WTC11 (cell line): ENCODE measurements around the gene FAM50A. TPM values are rescaled to one million over a fixed set of nuclear protein-coding genes. Genes with fewer than 3 reads are reported as not detected.

Experiments used
- ATAC-seq: fragments of 200-7000 bp; cut with Tn5 transposase; 2 replicates; pipeline ENCODE4 v1.10.0; 2021; ENCODE audit warnings: mild to moderate bottlenecking, moderate library complexity
- CTCF ChIA-PET: fragments of 300-600 bp; sonication (Branson Sonifier 250); formaldehyde crosslinking; loops from one replicate; lab custom pipeline; 2021; ENCODE audit warnings: antibody characterized with exemption; lab: Charles Lee
- POLR2A ChIA-PET: fragments of 350-600 bp; sonication (Branson Sonifier 250); formaldehyde crosslinking; loops from one replicate; lab custom pipeline; 2021; ENCODE audit warnings: antibody characterized with exemption; lab: Charles Lee
- DNase-seq: peaks from one replicate; pipeline ENCODE4 v3.0.0; 2021; ENCODE audit warnings: low spot score
- H3K27ac Mint-ChIP-seq: 2 replicates; pipeline ENCODE4 v1.8.0; 2021; ENCODE audit warnings: mixed read lengths
- H3K27me3 Mint-ChIP-seq: 2 replicates; pipeline ENCODE4 v1.8.0; 2021; ENCODE audit warnings: low read depth, mild to moderate bottlenecking, moderate library complexity, mixed read lengths
- H3K36me3 Mint-ChIP-seq: 2 replicates; pipeline ENCODE4 v1.8.0; 2021; ENCODE audit warnings: mixed read lengths
- H3K4me1 Mint-ChIP-seq: 2 replicates; pipeline ENCODE4 v1.8.0; 2022; ENCODE audit warnings: mixed read lengths
- H3K4me3 Mint-ChIP-seq: 2 replicates; pipeline ENCODE4 v1.8.0; 2021; ENCODE audit warnings: mild to moderate bottlenecking, moderate library complexity, mixed read lengths
- H3K9me3 Mint-ChIP-seq: 2 replicates; pipeline ENCODE4 v1.8.0; 2021; ENCODE audit warnings: mixed read lengths
- CREM ChIP-seq: sonication (generic); formaldehyde crosslinking; IDR thresholded peaks from 2 replicates; pipeline ENCODE4 v1.8.1; 2022; ENCODE audit warnings: mild to moderate bottlenecking, missing genetic modification reagents, moderate library complexity
- E2F1 ChIP-seq: sonication (generic); formaldehyde crosslinking; IDR thresholded peaks from 2 replicates; pipeline ENCODE4 v1.8.0; 2022; ENCODE audit warnings: mild to moderate bottlenecking, missing genetic modification reagents
- ERG ChIP-seq: fragments of 250-450 bp; sonication (Bioruptor Pico); IDR thresholded peaks from 2 replicates; pipeline ENCODE4 v1.8.0; 2021; ENCODE audit warnings: mild to moderate bottlenecking
- FOXK1 ChIP-seq: sonication (generic); formaldehyde crosslinking; IDR thresholded peaks from 2 replicates; pipeline ENCODE4 v1.8.0; 2022; ENCODE audit warnings: mild to moderate bottlenecking, moderate library complexity, missing genetic modification reagents
- GRHL2 ChIP-seq: fragments of 250-450 bp; sonication (Bioruptor Pico); IDR thresholded peaks from 2 replicates; pipeline ENCODE4 v1.8.0; 2022; ENCODE audit warnings: mild to moderate bottlenecking, moderate library complexity; ENCODE audit not compliant: insufficient replicate concordance, severe bottlenecking
- GTF2I ChIP-seq: fragments of 250-450 bp; sonication (Bioruptor Pico); conservative IDR thresholded peaks from 2 replicates; pipeline ENCODE4 v1.4.0; 2021; ENCODE audit warnings: mild to moderate bottlenecking
- NFE2L1 ChIP-seq: sonication (generic); formaldehyde crosslinking; IDR thresholded peaks from 2 replicates; pipeline ENCODE4 v1.8.1; 2023; ENCODE audit warnings: missing genetic modification reagents
- SMAD3 ChIP-seq: sonication (generic); formaldehyde crosslinking; IDR thresholded peaks from 2 replicates; pipeline ENCODE4 v1.8.0; 2022; ENCODE audit warnings: missing genetic modification reagents, mild to moderate bottlenecking, borderline replicate concordance
- TP53 ChIP-seq: sonication (generic); formaldehyde crosslinking; IDR thresholded peaks from 2 replicates; pipeline ENCODE4 v1.8.1; 2023; ENCODE audit warnings: mild to moderate bottlenecking, missing genetic modification reagents
- ZBTB21 ChIP-seq: sonication (generic); formaldehyde crosslinking; IDR thresholded peaks from 2 replicates; pipeline ENCODE4 v1.8.1; 2023; ENCODE audit warnings: mild to moderate bottlenecking, missing genetic modification reagents, borderline replicate concordance
- ZNF317 ChIP-seq: sonication (generic); formaldehyde crosslinking; IDR thresholded peaks from 2 replicates; pipeline ENCODE4 v1.8.1; 2023; ENCODE audit warnings: low read depth, mild to moderate bottlenecking, moderate library complexity, missing genetic modification reagents, borderline replicate concordance
- ZNF396 ChIP-seq: fragments of 250-450 bp; sonication (Bioruptor Pico); IDR thresholded peaks from 2 replicates; pipeline ENCODE4 v1.8.0; 2021; ENCODE audit warnings: mild to moderate bottlenecking, moderate library complexity, borderline replicate concordance
- ZNF416 ChIP-seq: fragments of 250-450 bp; sonication (Bioruptor Pico); IDR thresholded peaks from 2 replicates; pipeline ENCODE4 v1.9.0; 2021; ENCODE audit warnings: mild to moderate bottlenecking, inconsistent platforms
- total RNA-seq: library from RNA; stranded (reverse); gene quantifications from 3 replicates; pipeline ENCODE4 v1.2.3, GENCODE V29; 2021
- TF ChIP-seq, protein P1 (sequence below): sonication (generic); formaldehyde crosslinking; IDR thresholded peaks from 2 replicates; pipeline ENCODE4 v1.8.0; 2022; ENCODE audit warnings: mild to moderate bottlenecking, missing genetic modification reagents
- TF ChIP-seq, protein P2 (sequence below): sonication (generic); formaldehyde crosslinking; IDR thresholded peaks from 2 replicates; pipeline ENCODE4 v1.8.0; 2022; ENCODE audit warnings: missing genetic modification reagents
- TF ChIP-seq, protein P3 (sequence below): sonication (generic); formaldehyde crosslinking; IDR thresholded peaks from 2 replicates; pipeline ENCODE4 v1.8.1; 2022; ENCODE audit warnings: low read depth, mild to moderate bottlenecking, moderate library complexity, missing genetic modification reagents, borderline replicate concordance
- TF ChIP-seq, protein P4 (sequence below): sonication (generic); formaldehyde crosslinking; IDR thresholded peaks from 2 replicates; pipeline ENCODE4 v1.8.1; 2023; ENCODE audit warnings: mild to moderate bottlenecking, missing genetic modification reagents, moderate library complexity
- TF ChIP-seq, protein P5 (sequence below): sonication (generic); formaldehyde crosslinking; conservative IDR thresholded peaks from 2 replicates; pipeline ENCODE4 v1.8.1; 2023; ENCODE audit warnings: mild to moderate bottlenecking, low read depth, missing genetic modification reagents, moderate library complexity

The FAM50A gene
- total RNA-seq, 1 experiment from 2014 or later: 50.2 TPM

- no peak for TF ChIP-seq ERG (CRISPR knock-in tag)
These were observed 4.1 kb upstream of the FAM50A start (continued) for GRCh38 chrX:154439841-154440240.

GRCh38 chrX:154440623-154441357 is 3.2 kb upstream of the FAM50A start:
- ATAC-seq (no peak), DNase-seq (no peak)
- Mint-ChIP-seq H3K9me3 (no peaks in the 10 kb centered on the region), H3K27ac (no peak overlapping the region), H3K4me1 (peaks cover 11% of the 10 kb centered on the region), H3K36me3 (peaks cover 15% of the 10 kb centered on the region), H3K27me3 (no peaks in the 10 kb centered on the region), H3K4me3 (no peak overlapping the region)
- CTCF ChIA-PET: no interaction called here
- POLR2A ChIA-PET: interaction anchor here (0.9 kb wide), 1 partner anchor 94 kb away, joined by 3 read pairs; no protein-coding TSS in a partner anchor
- TF ChIP-seq GTF2I (CRISPR knock-in tag) (no peak), ZNF416 (CRISPR knock-in tag) (no peak), ZBTB21 (CRISPR knock-in tag) (no peak), GRHL2 (CRISPR knock-in tag) (no peak), SMAD3 (CRISPR knock-in tag) (no peak), CREM (CRISPR knock-in tag) (no peak), TP53 (CRISPR knock-in tag) (no peak), ZNF396 (CRISPR knock-in tag) (no peak), E2F1 (CRISPR knock-in tag) (no peak), NFE2L1 (CRISPR knock-in tag) (no peak), FOXK1 (CRISPR knock-in tag) (no peak), ZNF317 (CRISPR knock-in tag) (no peak)
- TF ChIP-seq, protein P1, sequence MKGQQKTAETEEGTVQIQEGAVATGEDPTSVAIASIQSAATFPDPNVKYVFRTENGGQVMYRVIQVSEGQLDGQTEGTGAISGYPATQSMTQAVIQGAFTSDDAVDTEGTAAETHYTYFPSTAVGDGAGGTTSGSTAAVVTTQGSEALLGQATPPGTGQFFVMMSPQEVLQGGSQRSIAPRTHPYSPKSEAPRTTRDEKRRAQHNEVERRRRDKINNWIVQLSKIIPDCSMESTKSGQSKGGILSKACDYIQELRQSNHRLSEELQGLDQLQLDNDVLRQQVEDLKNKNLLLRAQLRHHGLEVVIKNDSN (CRISPR knock-in tag): no peak
- TF ChIP-seq, protein P2, sequence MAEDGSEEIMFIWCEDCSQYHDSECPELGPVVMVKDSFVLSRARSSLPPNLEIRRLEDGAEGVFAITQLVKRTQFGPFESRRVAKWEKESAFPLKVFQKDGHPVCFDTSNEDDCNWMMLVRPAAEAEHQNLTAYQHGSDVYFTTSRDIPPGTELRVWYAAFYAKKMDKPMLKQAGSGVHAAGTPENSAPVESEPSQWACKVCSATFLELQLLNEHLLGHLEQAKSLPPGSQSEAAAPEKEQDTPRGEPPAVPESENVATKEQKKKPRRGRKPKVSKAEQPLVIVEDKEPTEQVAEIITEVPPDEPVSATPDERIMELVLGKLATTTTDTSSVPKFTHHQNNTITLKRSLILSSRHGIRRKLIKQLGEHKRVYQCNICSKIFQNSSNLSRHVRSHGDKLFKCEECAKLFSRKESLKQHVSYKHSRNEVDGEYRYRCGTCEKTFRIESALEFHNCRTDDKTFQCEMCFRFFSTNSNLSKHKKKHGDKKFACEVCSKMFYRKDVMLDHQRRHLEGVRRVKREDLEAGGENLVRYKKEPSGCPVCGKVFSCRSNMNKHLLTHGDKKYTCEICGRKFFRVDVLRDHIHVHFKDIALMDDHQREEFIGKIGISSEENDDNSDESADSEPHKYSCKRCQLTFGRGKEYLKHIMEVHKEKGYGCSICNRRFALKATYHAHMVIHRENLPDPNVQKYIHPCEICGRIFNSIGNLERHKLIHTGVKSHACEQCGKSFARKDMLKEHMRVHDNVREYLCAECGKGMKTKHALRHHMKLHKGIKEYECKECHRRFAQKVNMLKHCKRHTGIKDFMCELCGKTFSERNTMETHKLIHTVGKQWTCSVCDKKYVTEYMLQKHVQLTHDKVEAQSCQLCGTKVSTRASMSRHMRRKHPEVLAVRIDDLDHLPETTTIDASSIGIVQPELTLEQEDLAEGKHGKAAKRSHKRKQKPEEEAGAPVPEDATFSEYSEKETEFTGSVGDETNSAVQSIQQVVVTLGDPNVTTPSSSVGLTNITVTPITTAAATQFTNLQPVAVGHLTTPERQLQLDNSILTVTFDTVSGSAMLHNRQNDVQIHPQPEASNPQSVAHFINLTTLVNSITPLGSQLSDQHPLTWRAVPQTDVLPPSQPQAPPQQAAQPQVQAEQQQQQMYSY (CRISPR knock-in tag): no peak
- TF ChIP-seq, protein P3, sequence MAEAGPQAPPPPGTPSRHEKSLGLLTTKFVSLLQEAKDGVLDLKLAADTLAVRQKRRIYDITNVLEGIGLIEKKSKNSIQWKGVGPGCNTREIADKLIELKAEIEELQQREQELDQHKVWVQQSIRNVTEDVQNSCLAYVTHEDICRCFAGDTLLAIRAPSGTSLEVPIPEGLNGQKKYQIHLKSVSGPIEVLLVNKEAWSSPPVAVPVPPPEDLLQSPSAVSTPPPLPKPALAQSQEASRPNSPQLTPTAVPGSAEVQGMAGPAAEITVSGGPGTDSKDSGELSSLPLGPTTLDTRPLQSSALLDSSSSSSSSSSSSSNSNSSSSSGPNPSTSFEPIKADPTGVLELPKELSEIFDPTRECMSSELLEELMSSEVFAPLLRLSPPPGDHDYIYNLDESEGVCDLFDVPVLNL: no peak
- TF ChIP-seq, protein P4, sequence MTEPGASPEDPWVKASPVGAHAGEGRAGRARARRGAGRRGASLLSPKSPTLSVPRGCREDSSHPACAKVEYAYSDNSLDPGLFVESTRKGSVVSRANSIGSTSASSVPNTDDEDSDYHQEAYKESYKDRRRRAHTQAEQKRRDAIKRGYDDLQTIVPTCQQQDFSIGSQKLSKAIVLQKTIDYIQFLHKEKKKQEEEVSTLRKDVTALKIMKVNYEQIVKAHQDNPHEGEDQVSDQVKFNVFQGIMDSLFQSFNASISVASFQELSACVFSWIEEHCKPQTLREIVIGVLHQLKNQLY: no peak
- TF ChIP-seq, protein P5, sequence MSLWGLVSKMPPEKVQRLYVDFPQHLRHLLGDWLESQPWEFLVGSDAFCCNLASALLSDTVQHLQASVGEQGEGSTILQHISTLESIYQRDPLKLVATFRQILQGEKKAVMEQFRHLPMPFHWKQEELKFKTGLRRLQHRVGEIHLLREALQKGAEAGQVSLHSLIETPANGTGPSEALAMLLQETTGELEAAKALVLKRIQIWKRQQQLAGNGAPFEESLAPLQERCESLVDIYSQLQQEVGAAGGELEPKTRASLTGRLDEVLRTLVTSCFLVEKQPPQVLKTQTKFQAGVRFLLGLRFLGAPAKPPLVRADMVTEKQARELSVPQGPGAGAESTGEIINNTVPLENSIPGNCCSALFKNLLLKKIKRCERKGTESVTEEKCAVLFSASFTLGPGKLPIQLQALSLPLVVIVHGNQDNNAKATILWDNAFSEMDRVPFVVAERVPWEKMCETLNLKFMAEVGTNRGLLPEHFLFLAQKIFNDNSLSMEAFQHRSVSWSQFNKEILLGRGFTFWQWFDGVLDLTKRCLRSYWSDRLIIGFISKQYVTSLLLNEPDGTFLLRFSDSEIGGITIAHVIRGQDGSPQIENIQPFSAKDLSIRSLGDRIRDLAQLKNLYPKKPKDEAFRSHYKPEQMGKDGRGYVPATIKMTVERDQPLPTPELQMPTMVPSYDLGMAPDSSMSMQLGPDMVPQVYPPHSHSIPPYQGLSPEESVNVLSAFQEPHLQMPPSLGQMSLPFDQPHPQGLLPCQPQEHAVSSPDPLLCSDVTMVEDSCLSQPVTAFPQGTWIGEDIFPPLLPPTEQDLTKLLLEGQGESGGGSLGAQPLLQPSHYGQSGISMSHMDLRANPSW (CRISPR knock-in tag): no peak
